Measurements from ENCODE around the gene SMC1B.
"Not testable (repeated sequence)": the region's sequence is repeated elsewhere in the genome, so short reads cannot be mapped to it uniquely, and the experiment has no call there.

SMC1B gene

DNA sequence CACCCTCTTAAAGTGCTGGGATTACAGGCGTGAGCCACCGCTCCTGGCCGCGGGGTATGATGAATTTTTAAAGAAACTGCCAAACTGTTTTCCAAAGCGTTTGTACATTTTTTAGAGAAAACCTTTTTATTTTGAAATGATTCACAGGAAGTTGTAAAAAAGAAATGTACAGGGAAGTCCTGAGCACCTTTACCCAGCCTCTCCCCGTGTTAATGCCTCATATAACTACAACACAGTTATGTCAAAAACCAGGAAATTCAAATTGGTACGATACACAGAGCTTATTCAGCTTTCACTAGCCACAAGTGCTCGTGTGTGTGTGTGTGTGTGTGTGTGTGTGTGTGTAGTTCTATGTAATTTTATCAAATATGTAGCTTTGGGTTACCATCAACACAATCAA lies 110.6 kb downstream of the SMC1B start:
- ATAC-seq (no peak), DNase-seq (no peak)
- H3K27ac Mint-ChIP-seq: no peak overlapping the region
- H3K4me3 Mint-ChIP-seq: no peak overlapping the region
- H3K4me1 Mint-ChIP-seq: peaks cover 29% of the 10 kb centered on the region
- H3K9me3 Mint-ChIP-seq: no peaks in the 10 kb centered on the region
- H3K27me3 Mint-ChIP-seq: no peaks in the 10 kb centered on the region

DNA sequence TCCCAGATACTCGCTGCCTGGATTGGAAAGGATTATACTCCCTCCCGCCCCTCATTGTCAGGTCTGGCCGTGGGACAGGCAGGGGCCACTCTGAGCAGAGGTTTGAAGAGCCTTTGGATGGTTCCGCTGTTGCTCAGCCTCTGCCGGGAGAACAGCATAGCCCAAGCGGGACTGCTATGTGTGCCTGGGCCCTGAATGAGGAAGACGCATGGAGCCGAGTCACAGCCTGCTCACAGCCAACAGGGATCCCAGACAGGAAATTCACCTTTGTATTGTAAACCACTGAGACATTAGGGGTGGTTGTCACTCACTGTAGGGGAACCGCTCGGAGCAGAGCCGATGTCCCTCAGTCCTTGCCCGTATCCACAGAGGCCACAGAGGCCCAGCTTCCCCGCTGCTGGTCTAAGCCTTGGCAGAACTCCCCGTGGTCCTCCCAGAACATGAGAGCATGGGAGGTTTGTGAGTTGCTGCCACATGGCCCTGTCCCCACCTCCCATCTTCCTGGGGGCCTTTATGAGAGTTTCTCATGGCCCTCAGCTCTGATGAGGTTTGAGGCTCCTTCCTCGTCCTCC lies 114.4 kb downstream of the SMC1B start:
- Mint-ChIP-seq H3K9me3 (no peaks in the 10 kb centered on the region), H3K4me1 (peaks cover 48% of the 10 kb centered on the region), H3K27ac (no peak overlapping the region), H3K4me3 (no peak overlapping the region), H3K27me3 (no peaks in the 10 kb centered on the region)
- DNase-seq (no peak), ATAC-seq (no peak)

DNA sequence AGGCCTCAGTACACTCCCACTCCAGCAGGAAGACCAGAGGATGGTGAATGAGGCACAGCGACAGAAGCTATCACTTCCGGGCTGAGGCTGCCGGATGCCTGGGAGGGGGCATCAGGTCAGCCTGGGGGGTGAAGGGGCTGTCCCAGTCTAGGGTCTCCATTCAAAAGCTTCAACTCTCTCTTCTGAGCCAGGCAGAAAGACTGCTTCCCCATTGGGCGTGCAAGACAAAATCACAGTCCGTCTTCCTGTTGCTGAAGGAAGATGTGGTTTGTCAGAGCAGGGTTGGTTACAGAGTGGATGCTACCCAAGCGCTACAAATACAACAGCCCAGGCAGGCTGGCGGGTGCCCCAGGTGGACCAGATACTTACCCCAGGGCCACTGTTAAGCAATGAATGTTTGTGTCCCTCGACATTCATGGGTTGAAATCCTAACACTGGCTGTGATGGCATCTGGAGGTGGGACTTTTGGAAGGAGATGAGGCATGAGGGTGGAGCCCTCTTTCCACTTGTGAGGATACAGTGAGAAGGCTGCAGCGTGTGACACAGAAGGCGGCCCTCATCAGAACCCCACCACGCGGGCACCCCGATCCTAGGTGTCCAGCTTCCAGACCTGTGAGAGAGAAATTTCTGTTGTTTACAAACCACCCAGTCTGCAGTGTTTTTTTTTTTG lies 116.6 kb downstream of the SMC1B start:
- peak overlapping the region in 1 of 2 donors; percentile 66 for H3K4me3 Mint-ChIP-seq

DNA sequence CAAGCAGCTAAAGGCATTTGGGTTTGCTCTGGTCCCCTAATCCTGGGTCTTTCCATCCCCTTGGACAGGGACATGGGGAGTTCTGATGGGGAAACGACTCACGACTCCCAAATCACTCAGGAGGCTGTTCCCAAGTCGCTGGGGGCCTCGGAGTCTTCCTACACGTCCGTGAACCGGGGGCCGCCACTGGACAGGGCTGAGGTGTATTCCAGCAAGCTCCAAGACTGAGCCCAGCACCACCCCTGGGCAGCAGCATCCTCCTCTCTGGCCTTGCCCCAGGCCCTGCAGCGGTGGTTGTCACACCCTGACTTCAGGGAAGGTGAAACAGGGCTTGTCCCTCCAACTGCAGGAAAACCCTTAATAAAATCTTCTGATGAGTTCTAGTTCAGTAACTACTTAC lies 117.9 kb downstream of the SMC1B start:
- H3K4me3 Mint-ChIP-seq: no peak overlapping the region
- no peaks in the 10 kb centered on the region for H3K9me3 Mint-ChIP-seq
- peaks cover 36% of the 10 kb centered on the region for H3K4me1 Mint-ChIP-seq
- H3K27me3 Mint-ChIP-seq: no peaks in the 10 kb centered on the region
- no peak overlapping the region for H3K27ac Mint-ChIP-seq
- DNase-seq (no peak), ATAC-seq (no peak)

More for the DNA sequence above, 116.6 kb downstream of the SMC1B start:
- H3K27ac Mint-ChIP-seq: peak overlapping the region; percentile 53 to 79
- no peaks in the 10 kb centered on the region for H3K27me3 Mint-ChIP-seq
- no peaks in the 10 kb centered on the region for H3K9me3 Mint-ChIP-seq
- H3K4me1 Mint-ChIP-seq: peaks cover 38% of the 10 kb centered on the region
- peak; percentile 81 for ATAC-seq
- peak; percentile 13 to 34 for DNase-seq

DNA sequence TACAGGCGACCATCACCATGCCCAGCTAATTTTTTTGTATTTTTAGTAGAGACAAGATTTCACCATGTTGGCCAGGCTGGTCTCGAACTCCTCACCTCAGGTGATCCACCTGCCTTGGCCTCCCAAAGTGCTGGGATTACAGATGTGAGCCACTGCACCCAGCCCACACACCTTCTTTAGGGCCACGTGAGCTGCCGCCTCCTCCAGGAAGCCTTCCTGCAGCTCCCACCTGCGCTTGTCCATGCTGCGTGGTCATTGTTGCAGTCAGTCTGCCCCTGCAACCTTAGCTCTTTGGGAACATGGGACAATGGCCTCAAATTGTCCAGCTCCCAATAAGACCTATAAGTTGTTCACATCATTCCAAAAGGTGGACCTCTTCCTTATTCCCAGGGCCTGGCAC lies 118.4 kb downstream of the SMC1B start:
- not testable (repeated sequence) for DNase-seq, H3K27ac Mint-ChIP-seq, H3K27me3 Mint-ChIP-seq, H3K9me3 Mint-ChIP-seq, H3K4me3 Mint-ChIP-seq, ATAC-seq
- H3K4me1 Mint-ChIP-seq: peaks cover 36% of the 10 kb centered on the region

All from stimulated activated naive CD8-positive, alpha-beta T cell treated with anti-CD3 and anti-CD28 coated beads, Interleukin-15, amount 100 ng/mL, for 72 hours (primary cell).